NB4 (cell line): Measurements from ENCODE around the gene TMEM132C.

Experiments used
- MYC ChIP-seq: IDR thresholded peaks from 2 replicates; pipeline ENCODE4 v1.6.1; 2011; ENCODE audit warnings: low read depth, low read length
- TF ChIP-seq, protein P1 (sequence below): IDR thresholded peaks from one replicate; pipeline ENCODE4 v1.5.1; 2012; ENCODE audit warnings: low read depth, low read length

DNA sequence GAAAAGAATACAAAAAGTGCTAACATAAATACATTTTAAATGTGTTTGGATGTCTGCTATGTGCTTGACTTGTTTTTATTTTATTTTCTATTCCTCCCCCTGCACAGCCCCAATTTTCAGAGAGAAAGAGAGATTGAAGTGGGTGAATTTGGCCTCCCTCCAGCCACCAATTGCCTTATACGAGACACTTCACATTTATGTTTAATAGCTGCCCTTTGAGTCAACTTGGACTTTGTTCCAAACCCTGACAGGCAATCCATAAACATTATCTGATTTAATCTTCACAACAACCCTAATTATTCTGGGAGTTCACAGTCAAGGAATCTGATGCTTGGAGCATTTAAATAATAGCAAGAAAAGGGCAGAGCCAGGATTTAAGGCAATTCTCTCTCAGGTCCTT is 395.1 kb downstream of the TMEM132C start:
- no peak for TF ChIP-seq MYC
- TF ChIP-seq, protein P1, sequence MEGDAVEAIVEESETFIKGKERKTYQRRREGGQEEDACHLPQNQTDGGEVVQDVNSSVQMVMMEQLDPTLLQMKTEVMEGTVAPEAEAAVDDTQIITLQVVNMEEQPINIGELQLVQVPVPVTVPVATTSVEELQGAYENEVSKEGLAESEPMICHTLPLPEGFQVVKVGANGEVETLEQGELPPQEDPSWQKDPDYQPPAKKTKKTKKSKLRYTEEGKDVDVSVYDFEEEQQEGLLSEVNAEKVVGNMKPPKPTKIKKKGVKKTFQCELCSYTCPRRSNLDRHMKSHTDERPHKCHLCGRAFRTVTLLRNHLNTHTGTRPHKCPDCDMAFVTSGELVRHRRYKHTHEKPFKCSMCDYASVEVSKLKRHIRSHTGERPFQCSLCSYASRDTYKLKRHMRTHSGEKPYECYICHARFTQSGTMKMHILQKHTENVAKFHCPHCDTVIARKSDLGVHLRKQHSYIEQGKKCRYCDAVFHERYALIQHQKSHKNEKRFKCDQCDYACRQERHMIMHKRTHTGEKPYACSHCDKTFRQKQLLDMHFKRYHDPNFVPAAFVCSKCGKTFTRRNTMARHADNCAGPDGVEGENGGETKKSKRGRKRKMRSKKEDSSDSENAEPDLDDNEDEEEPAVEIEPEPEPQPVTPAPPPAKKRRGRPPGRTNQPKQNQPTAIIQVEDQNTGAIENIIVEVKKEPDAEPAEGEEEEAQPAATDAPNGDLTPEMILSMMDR, result no peak
